NCI-H460 (cell line): ENCODE data around the gene SLC38A10. TPM values are rescaled to one million over a fixed set of nuclear protein-coding genes. Genes with fewer than 3 reads are reported as not detected.

Experiments used
- DNase-seq: peaks from one replicate; pipeline ENCODE4 v3.0.0-alpha.2; 2016; ENCODE audit warnings: low read depth; ENCODE audit errors: extremely low read depth
- total RNA-seq: library from RNA; depleted of rRNA; stranded (reverse); fragments of >200 nt; shearing (Covaris generic); gene quantifications from 2 replicates; pipeline ENCODE4 v1.2.3, GENCODE V29; 2014

The SLC38A10 gene
- total RNA-seq, 1 experiment from 2014 or later, result 41.8 TPM

- no peak for DNase-seq
Measured at GRCh38 chr17:81245665-81246342, 49.3 kb downstream of the SLC38A10 start.

- DNase-seq, result no peak
Measured at GRCh38 chr17:81245024-81245664, 50.0 kb downstream of the SLC38A10 start.

- DNase-seq, result no peak
Measured at GRCh38 chr17:81244358-81245023, 50.6 kb downstream of the SLC38A10 start.

GRCh38 chr17:81243333-81243664, 51.8 kb downstream of the SLC38A10 start:
- DNase-seq, result no peak

GRCh38 chr17:81242421-81243332, 52.4 kb downstream of the SLC38A10 start:
- DNase-seq, result no peak

GRCh38 chr17:81241648-81242420, 53.3 kb downstream of the SLC38A10 start:
- peak; percentile 26 for DNase-seq

- DNase-seq, result no peak
Measured at GRCh38 chr17:81241203-81241602, 53.9 kb downstream of the SLC38A10 start.

GRCh38 chr17:81240761-81241160, 54.3 kb downstream of the SLC38A10 start:
- DNase-seq, result no peak

- no peak for DNase-seq
Measured at GRCh38 chr17:81239714-81240555, 55.2 kb downstream of the SLC38A10 start.

GRCh38 chr17:81238815-81239713, 56.0 kb downstream of the SLC38A10 start, which contains the start of the genes NDUFAF8 and TEPSIN:
Gene NDUFAF8 (plus strand): TSS chr17:81239318. CDS start chr17:81239364, 46 bp downstream.
Gene TEPSIN (minus strand): TSS chr17:81239055. CDS start chr17:81239033, 22 bp downstream.
- DNase-seq, result peak; percentile 100

GRCh38 chr17:81238490-81238814, 56.7 kb downstream of the SLC38A10 start:
- DNase-seq, result no peak

GRCh38 chr17:81237591-81238489, 57.3 kb downstream of the SLC38A10 start:
- no peak for DNase-seq

GRCh38 chr17:81236784-81237183, 58.3 kb downstream of the SLC38A10 start:
- DNase-seq, result no peak

- DNase-seq, result no peak
Measured at GRCh38 chr17:81235822-81236740, 59.0 kb downstream of the SLC38A10 start.

GRCh38 chr17:81234940-81235821, 59.9 kb downstream of the SLC38A10 start:
- DNase-seq, result no peak
